Endodermal cell (in vitro differentiated cells): ENCODE results near the gene RNF144A. TPM values are rescaled to one million over a fixed set of nuclear protein-coding genes. Genes with fewer than 3 reads are reported as not detected.

Experiments used
- DNase-seq: peaks from one replicate; pipeline ENCODE4 v3.0.0-alpha.2; 2017
- H3K27ac ChIP-seq: 2 replicates; pipeline ENCODE4 v1.5.1; 2013; ENCODE audit warnings: mild to moderate bottlenecking, low read depth, low read length, moderate library complexity
- H3K27me3 ChIP-seq: 2 replicates; pipeline ENCODE4 v1.6.1; 2013; ENCODE audit warnings: mild to moderate bottlenecking, low read length, moderate library complexity; ENCODE audit not compliant: insufficient read depth, control insufficient read depth, poor library complexity, severe bottlenecking
- H3K36me3 ChIP-seq: 2 replicates; pipeline ENCODE4 v1.7.0; 2013; ENCODE audit warnings: mild to moderate bottlenecking, low read length, moderate library complexity; ENCODE audit not compliant: control insufficient read depth, insufficient read depth
- H3K4me1 ChIP-seq: one replicate; pipeline ENCODE4 v1.7.0; 2013; ENCODE audit warnings: low read length; ENCODE audit not compliant: control insufficient read depth, insufficient read depth
- H3K4me3 ChIP-seq: 2 replicates; pipeline ENCODE4 v1.5.1; 2013; ENCODE audit warnings: mild to moderate bottlenecking, low read length, moderate library complexity
- H3K9ac ChIP-seq: 2 replicates; pipeline ENCODE4 v1.6.1; 2013; ENCODE audit warnings: mild to moderate bottlenecking, low read length, moderate library complexity; ENCODE audit not compliant: poor library complexity, severe bottlenecking; ENCODE audit errors: extremely low read depth
- H3K9me3 ChIP-seq: 2 replicates; pipeline ENCODE4 v1.6.1; 2013; ENCODE audit warnings: mild to moderate bottlenecking, low read length, moderate library complexity; ENCODE audit not compliant: control insufficient read depth
- H3K27ac Mint-ChIP-seq: 2 replicates; pipeline ENCODE4 v1.8.0; 2020; ENCODE audit warnings: mixed read lengths
- H3K27me3 Mint-ChIP-seq: 2 replicates; pipeline ENCODE4 v1.8.0; 2021; ENCODE audit warnings: mild to moderate bottlenecking, mixed read lengths; ENCODE audit not compliant: insufficient read depth
- H3K36me3 Mint-ChIP-seq: 2 replicates; pipeline ENCODE4 v1.8.0; 2020; ENCODE audit warnings: low read depth, mixed read lengths
- H3K4me1 Mint-ChIP-seq: 2 replicates; pipeline ENCODE4 v1.8.0; 2020; ENCODE audit warnings: mixed read lengths
- H3K4me3 Mint-ChIP-seq: 2 replicates; pipeline ENCODE4 v1.8.0; 2020; ENCODE audit warnings: mild to moderate bottlenecking, moderate library complexity, mixed read lengths
- H3K9me3 Mint-ChIP-seq: 2 replicates; pipeline ENCODE4 v1.8.0; 2020; ENCODE audit warnings: mild to moderate bottlenecking, mixed read lengths
- WGBS, 2 experiments: methylation state at CpG; one replicate each; pipeline versions ENCODE4 v1.1.5 to v1.1.7; 2013; ENCODE audit warnings: missing lambda C conversion rate in 2 of 2, mixed read lengths in 1 of 2; ENCODE audit not compliant: insufficient coverage in 1 of 2, insufficient read length in 1 of 2; 5-methylcytosine and 5-hydroxymethylcytosine counted together
- total RNA-seq, 2 donors: library from RNA; stranded (reverse); fragmentation: NEBNext Ultra II Directional in 1 of 2; extraction: Animal tissue kit (Norgen Biotek cat#: 25700) in 1 of 2; gene quantifications; 2 replicates in 1 of 2; 3 replicates in 1 of 2; pipeline ENCODE4 v1.2.1, GENCODE V29; 2021
- TF ChIP-seq, protein P1 (sequence below): fragments of 200-600 bp; sonication (generic); conservative IDR thresholded peaks from 2 replicates; pipeline ENCODE4 v1.5.0; 2021; ENCODE audit warnings: antibody characterized with exemption, mild to moderate bottlenecking

The RNF144A gene
- total RNA-seq, 2 donors from 2014 or later, result 12.4 to 26.0 TPM

DNA sequence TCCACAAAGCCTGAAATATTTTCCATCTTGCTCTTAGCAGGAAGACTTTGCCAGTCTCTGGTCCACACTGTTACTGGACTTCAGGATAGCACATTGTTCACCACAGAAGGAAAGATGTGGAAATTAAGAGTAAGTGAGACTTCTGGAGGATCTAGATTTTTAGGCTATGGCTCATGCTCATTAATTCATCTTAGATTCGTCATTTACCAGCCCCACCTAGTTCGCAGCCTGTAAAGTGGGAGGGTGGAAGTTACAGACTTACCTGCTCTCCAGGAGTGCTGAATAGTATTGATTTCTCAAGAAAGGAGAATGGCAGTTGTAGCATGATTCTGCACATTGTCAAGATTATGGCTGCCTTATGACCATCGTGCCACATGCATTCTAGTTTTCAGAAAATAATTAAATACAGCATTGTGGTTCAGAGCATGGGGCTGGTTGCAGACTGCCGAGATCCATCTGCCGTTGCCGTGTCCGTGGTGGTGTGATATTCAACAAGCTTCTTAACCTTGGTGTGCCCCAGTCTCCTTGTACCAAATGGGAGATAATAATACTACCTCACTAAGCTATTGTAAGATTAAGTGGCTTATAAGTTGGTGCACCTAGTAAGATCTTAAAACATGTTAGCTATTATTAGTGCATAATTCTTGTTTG is 56.8 kb downstream of the RNF144A start:
- DNase-seq, result peak; percentile 20
- Mint-ChIP-seq H3K36me3 (peaks cover 10% of the 10 kb centered on the region), H3K27ac (no peak overlapping the region), H3K4me1 (no peaks in the 10 kb centered on the region), H3K27me3 (no peaks in the 10 kb centered on the region), H3K9me3 (peaks cover 2% of the 10 kb centered on the region), H3K4me3 (no peak overlapping the region)
- Histone ChIP-seq H3K9me3 (no peaks in the 10 kb centered on the region), H3K4me1 (no peaks in the 10 kb centered on the region), H3K4me3 (no peak overlapping the region), H3K36me3 (no peaks in the 10 kb centered on the region), H3K27ac (no peak overlapping the region), H3K9ac (no peak overlapping the region), H3K27me3 (no peaks in the 10 kb centered on the region)
- TF ChIP-seq, protein P1, sequence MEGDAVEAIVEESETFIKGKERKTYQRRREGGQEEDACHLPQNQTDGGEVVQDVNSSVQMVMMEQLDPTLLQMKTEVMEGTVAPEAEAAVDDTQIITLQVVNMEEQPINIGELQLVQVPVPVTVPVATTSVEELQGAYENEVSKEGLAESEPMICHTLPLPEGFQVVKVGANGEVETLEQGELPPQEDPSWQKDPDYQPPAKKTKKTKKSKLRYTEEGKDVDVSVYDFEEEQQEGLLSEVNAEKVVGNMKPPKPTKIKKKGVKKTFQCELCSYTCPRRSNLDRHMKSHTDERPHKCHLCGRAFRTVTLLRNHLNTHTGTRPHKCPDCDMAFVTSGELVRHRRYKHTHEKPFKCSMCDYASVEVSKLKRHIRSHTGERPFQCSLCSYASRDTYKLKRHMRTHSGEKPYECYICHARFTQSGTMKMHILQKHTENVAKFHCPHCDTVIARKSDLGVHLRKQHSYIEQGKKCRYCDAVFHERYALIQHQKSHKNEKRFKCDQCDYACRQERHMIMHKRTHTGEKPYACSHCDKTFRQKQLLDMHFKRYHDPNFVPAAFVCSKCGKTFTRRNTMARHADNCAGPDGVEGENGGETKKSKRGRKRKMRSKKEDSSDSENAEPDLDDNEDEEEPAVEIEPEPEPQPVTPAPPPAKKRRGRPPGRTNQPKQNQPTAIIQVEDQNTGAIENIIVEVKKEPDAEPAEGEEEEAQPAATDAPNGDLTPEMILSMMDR, result no peak
- WGBS, 2 experiments, result 82 to 90% methylated on average over 2 to 7 of the region's 7 CpGs

DNA sequence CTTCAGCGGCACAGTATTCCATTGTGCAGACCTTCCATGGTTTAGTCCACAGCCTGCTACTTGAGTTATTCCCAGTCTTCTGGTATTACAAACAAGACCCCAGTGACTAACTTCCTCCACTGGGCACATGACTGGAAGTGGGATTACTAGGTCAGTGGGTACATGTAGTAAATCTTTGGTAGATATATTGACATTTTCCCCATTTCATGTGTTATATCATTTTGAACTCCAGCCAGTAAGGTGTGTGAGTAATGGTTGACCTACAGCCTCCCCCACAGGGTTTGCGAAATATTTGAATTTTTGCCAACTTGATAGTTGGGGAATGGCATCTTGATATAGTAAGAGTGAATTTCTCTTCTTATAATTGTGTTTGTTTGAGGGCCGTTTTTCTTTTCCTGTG is 58.8 kb downstream of the RNF144A start:
- 90% methylated on average over 2 of the region's 3 CpGs; no CpG with 5 or more reads in 1 of the 2 experiments for WGBS, 2 experiments
- no peak overlapping the region for H3K9ac ChIP-seq

DNA sequence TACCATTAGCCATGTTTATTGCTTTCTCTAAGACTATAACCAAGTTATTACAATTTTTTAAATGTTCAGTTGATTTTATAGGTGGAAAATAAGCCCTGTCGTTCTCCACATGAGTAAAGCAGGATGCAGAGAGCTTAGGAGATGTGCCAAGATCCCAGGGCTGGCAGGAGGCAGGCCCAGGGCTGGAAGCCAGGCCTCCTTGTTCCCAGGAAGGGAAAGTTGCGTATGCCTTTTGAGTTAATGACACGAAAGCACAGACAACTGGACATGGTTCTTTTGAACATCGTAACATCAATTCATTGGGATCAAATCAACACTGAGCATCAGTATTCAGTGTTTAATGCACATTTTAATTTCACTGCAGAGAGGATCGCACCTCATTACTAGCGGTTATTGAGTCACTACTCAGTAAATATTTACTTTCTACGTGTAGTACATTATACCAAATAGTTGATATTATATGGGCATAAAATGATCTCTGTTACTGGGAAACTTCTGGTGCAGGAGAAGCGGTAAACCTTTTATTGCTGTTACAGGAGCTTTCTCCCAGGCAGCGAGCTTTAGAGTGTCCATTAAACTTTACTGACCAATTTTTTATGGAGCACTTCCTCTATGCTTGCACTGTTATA is 60.0 kb downstream of the RNF144A start:
- DNase-seq, result no peak
- no peak overlapping the region for H3K4me3 ChIP-seq
- no peaks in the 10 kb centered on the region for H3K27me3 ChIP-seq
- Mint-ChIP-seq H3K36me3 (peaks cover 25% of the 10 kb centered on the region), H3K9me3 (peaks cover 30% of the 10 kb centered on the region), H3K27me3 (no peaks in the 10 kb centered on the region), H3K4me1 (no peaks in the 10 kb centered on the region), H3K4me3 (no peak overlapping the region), H3K27ac (no peak overlapping the region)
- no peak overlapping the region for H3K9ac ChIP-seq
- 92 to 95% methylated on average over 6 to 9 of the region's 9 CpGs for WGBS, 2 experiments
- H3K9me3 ChIP-seq, result peaks cover 21% of the 10 kb centered on the region
- no peak overlapping the region for H3K27ac ChIP-seq
- TF ChIP-seq, protein P1, result no peak
- H3K36me3 ChIP-seq, result peaks cover 4% of the 10 kb centered on the region
- no peaks in the 10 kb centered on the region for H3K4me1 ChIP-seq

More for the DNA sequence above, 58.8 kb downstream of the RNF144A start:
- peaks cover 20% of the 10 kb centered on the region for H3K9me3 Mint-ChIP-seq
- peak; percentile 13 for DNase-seq
- no peak overlapping the region for H3K27ac Mint-ChIP-seq
- H3K27ac ChIP-seq, result no peak overlapping the region
- TF ChIP-seq, protein P1, result no peak
- no peaks in the 10 kb centered on the region for H3K27me3 Mint-ChIP-seq
- peaks cover 4% of the 10 kb centered on the region for H3K36me3 ChIP-seq
- no peaks in the 10 kb centered on the region for H3K4me1 ChIP-seq
- no peaks in the 10 kb centered on the region for H3K4me1 Mint-ChIP-seq
- H3K27me3 ChIP-seq, result no peaks in the 10 kb centered on the region
- peaks cover 18% of the 10 kb centered on the region for H3K36me3 Mint-ChIP-seq
- H3K4me3 ChIP-seq, result no peak overlapping the region
- H3K9me3 ChIP-seq, result peaks cover 12% of the 10 kb centered on the region
- no peak overlapping the region for H3K4me3 Mint-ChIP-seq
